Epidermal melanocyte (primary cell): ENCODE results near the gene JMJD8.

Experiments used
- DNase-seq: peaks from one replicate; pipeline ENCODE4 v3.0.0; 2011; ENCODE audit warnings: low spot score; ENCODE audit not compliant: insufficient read length

Gene JMJD8

DNA sequence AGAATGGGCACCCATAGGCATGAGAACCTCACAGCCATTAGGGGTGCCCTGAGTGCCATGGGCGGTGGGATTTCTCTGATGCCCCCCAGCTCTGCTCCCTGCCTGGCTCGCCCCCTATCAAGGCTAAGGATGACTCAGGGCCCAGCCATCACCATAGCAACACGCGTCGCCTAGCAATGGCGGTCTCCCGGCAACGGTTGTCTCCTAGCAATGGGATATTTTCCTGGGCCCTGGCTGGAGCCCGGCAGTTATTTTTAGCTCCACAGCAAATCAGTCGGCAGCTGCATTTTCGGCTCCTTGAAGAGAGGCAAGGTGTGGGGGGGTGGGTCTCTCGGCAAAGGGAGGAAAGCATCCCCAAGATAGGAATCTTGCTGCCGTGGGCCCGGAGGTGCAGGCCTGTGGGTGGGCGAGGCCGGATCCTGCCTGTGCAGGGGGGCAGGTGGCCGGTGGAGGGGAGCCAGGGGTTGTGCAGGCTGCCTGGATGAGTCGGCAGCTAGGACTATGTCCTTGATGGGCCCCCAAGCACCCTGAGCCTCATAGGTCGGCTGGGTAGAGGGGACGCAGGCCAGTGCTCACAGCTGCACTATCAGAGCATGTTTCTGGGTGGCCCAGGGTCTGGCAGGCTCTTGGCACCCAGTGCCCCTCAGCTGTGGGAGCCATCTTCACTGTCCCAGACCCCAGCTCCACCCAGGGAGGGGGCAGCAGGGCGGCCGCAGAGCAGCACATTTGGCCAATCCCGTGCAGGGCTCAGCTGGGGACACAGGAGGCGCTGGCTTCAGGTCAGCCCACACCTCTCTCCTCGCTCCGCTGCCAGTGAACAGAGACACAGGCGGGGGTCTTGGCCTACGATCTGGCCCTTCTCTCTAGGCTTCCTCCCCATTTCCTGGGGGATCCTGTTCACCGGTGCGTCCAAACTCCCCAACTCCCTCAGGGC, 25.7 kb upstream of the JMJD8 start:
- DNase-seq = no peak

DNA sequence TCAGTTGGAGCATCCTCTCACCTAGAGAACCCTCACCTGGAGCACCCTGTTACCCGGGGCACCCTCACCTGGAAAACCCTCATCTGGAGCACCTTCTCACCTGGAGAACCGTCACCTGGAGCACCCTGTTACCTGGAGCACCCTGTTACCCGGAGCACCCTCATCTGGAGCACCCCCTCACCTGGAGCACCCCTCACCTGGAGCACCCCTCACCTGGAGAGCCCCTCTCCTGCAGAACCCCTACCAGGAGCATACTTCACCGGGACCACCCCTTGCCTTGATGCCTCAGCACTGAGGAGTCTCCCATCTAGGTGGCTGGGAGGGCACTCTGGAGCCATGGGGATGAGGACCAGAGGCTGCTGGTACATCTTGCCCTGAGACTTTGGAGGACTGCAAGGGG, 24.8 kb upstream of the JMJD8 start:
- no peak for DNase-seq

DNA sequence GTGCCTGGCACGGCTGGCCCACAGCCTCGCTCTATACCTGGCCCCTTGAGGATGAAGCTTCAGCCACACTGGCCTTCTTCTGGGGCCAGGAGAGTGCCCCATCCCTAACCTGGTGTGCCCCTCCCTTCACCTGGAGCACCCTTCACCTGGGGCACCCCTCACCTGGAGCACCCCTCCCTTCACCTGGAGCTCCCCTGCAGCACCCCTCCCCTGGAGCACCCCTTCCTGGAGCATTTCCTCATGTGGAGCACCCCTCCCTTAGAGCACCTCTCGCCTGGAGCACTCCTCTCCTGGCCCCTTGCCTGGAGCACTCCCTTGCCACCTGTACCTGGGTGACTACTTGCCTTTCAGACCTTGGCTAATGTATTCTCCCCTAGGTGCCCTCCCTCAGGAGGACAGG, 23.9 kb upstream of the JMJD8 start:
- DNase-seq = no peak

DNA sequence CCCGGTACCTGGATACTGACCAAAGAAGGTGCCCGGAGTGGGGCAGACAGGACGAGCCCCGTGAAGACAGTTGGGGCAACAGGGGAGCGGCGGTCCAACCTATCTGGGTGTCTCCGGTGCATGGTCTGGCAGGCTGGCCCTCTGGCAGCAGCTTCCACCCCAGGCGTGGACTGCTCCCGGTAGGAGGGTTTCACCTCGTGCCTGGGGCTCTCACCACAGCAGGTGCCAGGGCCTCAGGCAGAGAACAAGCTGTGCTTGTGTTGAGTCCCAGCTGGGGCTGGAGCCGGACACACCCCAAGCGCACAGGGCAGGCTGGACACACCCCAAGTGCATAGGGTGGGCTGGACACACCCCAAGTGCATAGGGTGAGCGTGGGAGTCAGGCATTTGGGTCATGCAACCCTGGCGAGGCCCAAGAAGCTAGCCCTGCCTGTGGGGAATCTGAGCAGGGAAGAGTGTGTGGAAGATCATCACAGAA, 23.0 kb upstream of the JMJD8 start:
- no peak for DNase-seq

GRCh38 chr16:706189-707061, 22.3 kb upstream of the JMJD8 start:
- DNase-seq = no peak

DNA sequence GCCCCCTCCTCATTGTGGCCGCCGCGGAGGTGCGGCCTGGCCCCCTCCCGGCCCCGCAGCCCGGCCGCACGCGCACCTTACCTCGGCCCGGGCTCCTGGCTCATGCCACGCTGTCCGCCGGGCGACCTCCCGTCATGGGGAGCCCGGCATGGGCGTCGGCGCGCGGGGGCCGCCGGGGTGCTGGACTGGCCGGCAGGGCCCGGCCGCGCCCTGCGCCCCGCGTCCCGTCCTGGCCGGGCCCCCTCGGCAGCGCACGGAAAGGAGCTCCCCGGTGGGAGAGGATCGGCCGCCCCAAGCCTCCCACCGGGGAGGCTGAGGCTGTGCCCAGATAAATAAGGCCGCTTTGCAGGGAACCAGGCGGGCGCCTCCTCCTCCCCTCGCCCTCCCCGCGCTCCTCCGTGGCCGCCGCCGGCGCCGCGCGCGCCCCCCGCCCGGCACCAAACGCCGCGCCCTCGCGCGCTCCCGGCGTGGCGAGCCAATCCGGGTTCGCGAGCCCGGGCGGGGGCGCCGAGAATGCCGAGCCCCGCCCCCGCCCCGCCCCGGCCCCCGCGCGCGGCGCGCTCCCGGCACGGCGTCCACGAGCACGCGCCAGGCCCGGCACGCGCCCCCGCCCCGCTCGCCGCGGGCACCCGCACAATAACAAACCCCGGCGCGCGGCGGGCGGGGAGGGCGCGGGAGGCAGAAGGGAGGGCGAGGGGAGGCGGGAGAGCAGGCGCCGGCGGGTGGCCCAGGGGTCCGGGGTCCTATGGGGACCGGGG, 21.5 kb upstream of the JMJD8 start, which contains the start of gene FBXL16:
Gene FBXL16 (minus strand): TSS at position 371 of the 758 bp plus-strand sequence. CDS start 8,396 bp downstream, outside the sequence.
- no peak for DNase-seq

- no peak for DNase-seq
These were observed 20.6 kb upstream of the JMJD8 start for GRCh38 chr16:704552-705380.

- DNase-seq = no peak
These were observed 19.9 kb upstream of the JMJD8 start for GRCh38 chr16:704047-704446.

DNA sequence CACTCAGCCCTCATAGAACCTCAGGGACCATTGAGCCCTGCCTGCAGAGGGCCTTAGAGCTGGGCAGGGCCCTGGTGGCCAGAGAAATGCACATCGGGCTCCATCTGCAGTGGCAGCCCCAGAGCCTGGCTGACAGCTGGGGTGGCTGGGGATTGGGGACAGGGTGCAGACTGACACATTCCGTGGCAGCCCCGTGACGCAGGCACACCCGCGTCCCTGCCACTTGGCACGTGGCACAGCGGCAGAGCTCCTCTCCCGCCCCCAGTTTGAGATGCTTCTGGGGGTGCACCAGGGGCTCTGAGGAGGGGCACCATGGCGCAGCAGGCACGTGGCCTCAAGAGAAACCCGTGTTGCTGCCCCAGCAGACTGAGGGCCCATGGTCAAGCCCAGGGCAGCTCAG, 19.3 kb upstream of the JMJD8 start:
- no peak for DNase-seq

GRCh38 chr16:702341-702740, 18.2 kb upstream of the JMJD8 start:
- DNase-seq = no peak

GRCh38 chr16:700684-701584, 16.8 kb upstream of the JMJD8 start:
- no peak for DNase-seq

DNA sequence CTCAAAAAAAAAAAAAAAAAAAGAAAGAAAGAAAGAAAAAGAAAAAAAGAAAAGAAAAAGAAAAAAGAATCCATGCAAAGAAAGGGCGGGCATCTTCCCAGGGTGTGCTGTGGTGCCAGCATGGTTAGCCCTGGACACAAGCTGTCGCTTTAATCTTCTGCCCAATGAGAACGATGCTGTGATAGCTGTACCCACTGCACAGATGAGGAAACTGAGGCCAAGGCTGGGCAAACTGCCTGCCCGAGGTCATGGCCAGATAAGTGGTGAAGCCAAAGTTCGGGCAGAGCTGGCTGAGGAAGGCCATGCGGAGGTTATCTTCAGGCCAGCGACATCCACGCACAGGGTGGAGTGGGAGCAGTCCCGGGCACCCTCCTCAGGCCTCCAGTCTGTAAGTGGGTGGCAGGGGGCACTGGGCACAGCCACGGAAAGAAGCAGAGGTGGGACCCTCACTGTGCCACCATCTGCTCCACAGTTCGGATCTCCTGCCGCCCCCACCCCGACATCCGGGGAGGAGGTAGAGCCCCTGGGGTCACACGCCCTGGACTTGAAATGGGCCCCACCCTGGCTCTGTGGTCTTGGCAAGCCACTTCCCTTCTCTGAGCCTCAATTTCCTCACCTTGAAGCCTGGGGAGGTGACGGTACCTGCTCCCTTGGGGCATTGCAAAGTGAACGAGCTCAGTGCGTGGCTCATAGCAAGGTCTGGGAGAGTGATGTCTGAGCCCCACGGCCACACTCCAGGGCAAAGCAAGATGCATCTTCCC, 15.0 kb upstream of the JMJD8 start:
- DNase-seq = no peak

DNA sequence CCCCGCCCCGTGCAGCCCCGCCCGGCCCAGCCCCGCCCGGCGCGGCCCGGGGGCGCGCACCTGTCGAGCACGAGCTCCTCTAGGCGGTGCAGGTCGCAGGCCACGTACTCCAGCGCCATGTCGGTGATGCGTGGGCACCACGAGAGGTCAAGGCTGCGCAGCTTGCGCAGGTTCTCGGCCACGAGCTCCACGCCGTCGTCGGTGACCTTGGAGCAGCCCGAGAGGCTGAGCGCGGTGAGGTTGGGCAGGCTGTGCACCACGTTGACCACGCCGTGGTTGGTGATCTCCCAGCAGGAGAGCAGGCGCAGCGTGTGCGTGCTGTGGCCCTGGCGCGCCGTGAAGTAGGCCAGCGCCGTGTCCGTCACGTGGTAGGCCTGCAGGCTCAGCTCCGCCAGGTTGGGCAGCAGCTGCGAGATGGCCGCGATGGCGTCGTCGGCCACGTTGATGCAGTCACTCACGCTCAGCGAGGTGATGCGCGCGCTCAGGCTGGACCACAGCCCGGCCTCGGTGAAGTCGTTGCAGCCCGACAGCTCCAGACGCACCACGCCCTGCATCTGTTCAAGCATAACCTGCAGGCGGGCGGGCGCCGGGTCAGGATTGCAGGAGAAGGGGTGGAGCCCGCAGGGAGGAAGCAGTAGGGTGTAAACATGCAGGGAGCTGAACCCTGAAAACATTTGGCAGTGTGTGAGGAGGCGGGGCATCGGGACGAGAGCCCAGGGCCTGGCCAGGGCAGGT, 11.4 kb upstream of the JMJD8 start:
- no peak for DNase-seq

GRCh38 chr16:694863-695354, 10.8 kb upstream of the JMJD8 start:
- DNase-seq = no peak

- no peak for DNase-seq
These were observed 10.2 kb upstream of the JMJD8 start for GRCh38 chr16:694187-694862.

GRCh38 chr16:693766-694165, 9.6 kb upstream of the JMJD8 start:
- DNase-seq = no peak

DNA sequence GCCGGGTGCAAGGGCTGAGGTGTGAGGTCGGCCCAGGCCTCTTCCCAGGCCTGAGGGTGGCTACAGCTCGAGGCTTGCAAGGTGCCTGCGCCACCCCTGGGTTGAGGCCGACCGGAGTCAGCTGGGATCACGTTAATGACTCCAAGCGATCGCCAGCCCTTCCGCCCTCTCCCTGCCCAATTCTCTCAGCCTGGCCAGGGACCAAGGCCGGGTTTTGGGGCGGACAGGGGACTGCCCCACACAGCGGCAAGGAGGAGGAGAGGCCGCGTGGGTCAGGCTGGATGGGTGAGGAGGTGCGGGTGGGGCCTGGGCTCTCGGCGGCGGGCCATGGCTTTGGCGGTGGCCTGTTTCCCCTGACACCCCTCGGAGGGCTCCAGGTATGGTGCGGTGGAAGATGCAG, 9.2 kb upstream of the JMJD8 start:
- no peak for DNase-seq
